Calu3 (cell line): Measurements from ENCODE around the gene ITGA7. TPM values are rescaled to one million over a fixed set of nuclear protein-coding genes. Genes with fewer than 3 reads are reported as not detected.

Source experiments
- BruUV-seq: library from RNA; stranded (reverse); fragments of 400-500 nt; replicated peaks from 2 replicates; lab custom pipeline; 2021; lab: Mats Ljungman, UMichigan
- CTCF ChIA-PET: fragments of 300-600 bp; sonication (Branson Sonifier 250); formaldehyde crosslinking; loops from one replicate; lab custom pipeline; 2022; ENCODE audit warnings: antibody characterized with exemption; lab: Charles Lee
- DNase-seq: peaks from one replicate; pipeline ENCODE4 v3.0.0; 2022
- H3K27ac Mint-ChIP-seq: one replicate; pipeline ENCODE4 v1.8.0; 2022; ENCODE audit warnings: mixed read lengths; ENCODE audit not compliant: unreplicated experiment
- H3K27me3 Mint-ChIP-seq: one replicate; pipeline ENCODE4 v1.8.0; 2022; ENCODE audit warnings: mixed read lengths; ENCODE audit not compliant: unreplicated experiment
- H3K36me3 Mint-ChIP-seq: one replicate; pipeline ENCODE4 v1.8.0; 2022; ENCODE audit warnings: mild to moderate bottlenecking, moderate library complexity, mixed read lengths; ENCODE audit not compliant: insufficient read depth, unreplicated experiment
- H3K4me1 Mint-ChIP-seq: one replicate; pipeline ENCODE4 v1.8.0; 2022; ENCODE audit warnings: mild to moderate bottlenecking, low read depth, mixed read lengths; ENCODE audit not compliant: unreplicated experiment
- H3K4me3 Mint-ChIP-seq: one replicate; pipeline ENCODE4 v1.8.0; 2022; ENCODE audit warnings: mild to moderate bottlenecking, low read depth, moderate library complexity, mixed read lengths; ENCODE audit not compliant: unreplicated experiment
- H3K9me3 Mint-ChIP-seq: one replicate; pipeline ENCODE4 v1.8.0; 2022; ENCODE audit warnings: low read depth, mixed read lengths; ENCODE audit not compliant: unreplicated experiment
- intact Hi-C: fragments of 100-400 bp; cut with micrococcal nuclease; formaldehyde crosslinking; loops from one replicate; pipeline ENCODE4 v1.10.0; 2022; ENCODE audit not compliant: unreplicated experiment
- total RNA-seq: library from RNA; stranded (reverse); gene quantifications from 2 replicates; pipeline ENCODE4 v1.2.3, GENCODE V29; 2022
- TF ChIP-seq, protein P1 (sequence below): fragments of 200-600 bp; IDR thresholded peaks from one replicate; pipeline ENCODE4 v1.8.0; 2022; ENCODE audit warnings: antibody characterized with exemption; ENCODE audit not compliant: unreplicated experiment

Gene ITGA7
- total RNA-seq, 1 experiment from 2014 or later, result 5.9 TPM

DNA sequence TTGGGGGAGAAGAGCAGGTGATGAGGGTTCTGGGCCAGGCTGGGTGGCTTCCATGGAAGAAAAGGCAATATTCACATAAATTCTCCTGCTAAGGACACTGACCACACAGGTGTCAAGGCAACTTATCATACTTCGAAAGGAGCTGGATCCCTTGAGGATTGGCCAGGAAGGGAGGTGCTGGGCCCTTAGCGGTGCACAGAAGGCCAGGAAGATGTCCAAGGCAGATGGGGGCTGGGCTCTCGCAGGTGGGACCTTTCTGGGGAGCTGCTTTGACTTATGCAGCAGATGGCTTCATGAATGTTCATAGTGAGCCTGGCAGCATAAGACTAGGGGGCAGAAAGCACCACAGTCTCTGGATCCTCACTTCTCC lies 17.2 kb upstream of the ITGA7 start:
- intact Hi-C loops, result no loop called here
- TF ChIP-seq, protein P1, sequence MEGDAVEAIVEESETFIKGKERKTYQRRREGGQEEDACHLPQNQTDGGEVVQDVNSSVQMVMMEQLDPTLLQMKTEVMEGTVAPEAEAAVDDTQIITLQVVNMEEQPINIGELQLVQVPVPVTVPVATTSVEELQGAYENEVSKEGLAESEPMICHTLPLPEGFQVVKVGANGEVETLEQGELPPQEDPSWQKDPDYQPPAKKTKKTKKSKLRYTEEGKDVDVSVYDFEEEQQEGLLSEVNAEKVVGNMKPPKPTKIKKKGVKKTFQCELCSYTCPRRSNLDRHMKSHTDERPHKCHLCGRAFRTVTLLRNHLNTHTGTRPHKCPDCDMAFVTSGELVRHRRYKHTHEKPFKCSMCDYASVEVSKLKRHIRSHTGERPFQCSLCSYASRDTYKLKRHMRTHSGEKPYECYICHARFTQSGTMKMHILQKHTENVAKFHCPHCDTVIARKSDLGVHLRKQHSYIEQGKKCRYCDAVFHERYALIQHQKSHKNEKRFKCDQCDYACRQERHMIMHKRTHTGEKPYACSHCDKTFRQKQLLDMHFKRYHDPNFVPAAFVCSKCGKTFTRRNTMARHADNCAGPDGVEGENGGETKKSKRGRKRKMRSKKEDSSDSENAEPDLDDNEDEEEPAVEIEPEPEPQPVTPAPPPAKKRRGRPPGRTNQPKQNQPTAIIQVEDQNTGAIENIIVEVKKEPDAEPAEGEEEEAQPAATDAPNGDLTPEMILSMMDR, result no peak
- Mint-ChIP-seq H3K27me3 (no peaks in the 10 kb centered on the region), H3K4me3 (peak overlapping the region; percentile 3), H3K4me1 (peaks cover 49% of the 10 kb centered on the region), H3K36me3 (peaks cover 90% of the 10 kb centered on the region), H3K27ac (peak overlapping the region; percentile 11), H3K9me3 (no peaks in the 10 kb centered on the region)
- DNase-seq, result no peak
- CTCF ChIA-PET, result interaction anchor here (0.6 to 1.5 kb wide), 4 partner anchors 13 to 68 kb away, joined by 4 to 28 read pairs (median 5); a partner anchor contains a TSS
- BruUV-seq, result no TSS peak

DNA sequence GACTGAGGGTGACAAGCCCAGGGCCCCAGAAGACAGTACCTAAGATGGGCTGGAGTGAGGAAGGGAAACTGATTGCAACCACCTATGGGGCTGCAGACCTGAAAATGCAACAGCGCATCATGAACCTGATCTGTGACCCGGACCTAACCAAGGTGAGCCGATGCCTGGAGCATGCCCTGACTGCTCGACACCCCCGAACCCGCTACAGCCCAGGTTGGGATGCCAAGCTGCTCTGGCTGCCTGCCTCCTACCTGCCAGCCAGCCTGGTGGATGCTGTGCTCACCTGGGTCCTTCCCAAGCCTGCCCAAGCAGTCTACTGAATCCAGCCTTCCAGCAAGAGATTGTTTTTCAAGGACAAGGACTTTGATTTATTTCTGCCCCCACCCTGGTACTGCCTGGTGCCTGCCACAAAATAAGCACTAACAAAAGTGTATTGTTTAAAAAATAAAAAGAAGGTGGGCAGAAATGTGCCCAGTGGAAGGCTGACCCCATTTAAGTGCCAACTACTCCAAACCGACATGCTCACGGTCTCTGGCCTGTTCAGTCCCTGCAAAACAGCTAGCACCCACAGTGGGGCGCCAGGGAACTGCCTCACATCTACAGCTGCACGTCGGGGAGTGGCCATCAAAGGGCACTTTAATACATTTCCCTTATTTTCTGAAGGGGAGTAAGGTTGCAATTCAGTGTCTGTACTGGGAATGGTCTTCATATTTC lies 16.7 kb upstream of the ITGA7 start:
- no peaks in the 10 kb centered on the region for H3K9me3 Mint-ChIP-seq
- no peaks in the 10 kb centered on the region for H3K27me3 Mint-ChIP-seq
- H3K4me1 Mint-ChIP-seq, result peaks cover 49% of the 10 kb centered on the region
- intact Hi-C loops, result no loop called here
- H3K36me3 Mint-ChIP-seq, result peaks cover 87% of the 10 kb centered on the region
- DNase-seq, result peak; percentile 78
- CTCF ChIA-PET, result interaction anchor here (0.6 to 1.5 kb wide), 4 partner anchors 13 to 68 kb away, joined by 4 to 28 read pairs (median 5); a partner anchor contains a TSS
- BruUV-seq, result no TSS peak
- TF ChIP-seq, protein P1, result peak; percentile 55
- H3K4me3 Mint-ChIP-seq, result peak overlapping the region; percentile 3
- H3K27ac Mint-ChIP-seq, result peak overlapping the region; percentile 11

DNA sequence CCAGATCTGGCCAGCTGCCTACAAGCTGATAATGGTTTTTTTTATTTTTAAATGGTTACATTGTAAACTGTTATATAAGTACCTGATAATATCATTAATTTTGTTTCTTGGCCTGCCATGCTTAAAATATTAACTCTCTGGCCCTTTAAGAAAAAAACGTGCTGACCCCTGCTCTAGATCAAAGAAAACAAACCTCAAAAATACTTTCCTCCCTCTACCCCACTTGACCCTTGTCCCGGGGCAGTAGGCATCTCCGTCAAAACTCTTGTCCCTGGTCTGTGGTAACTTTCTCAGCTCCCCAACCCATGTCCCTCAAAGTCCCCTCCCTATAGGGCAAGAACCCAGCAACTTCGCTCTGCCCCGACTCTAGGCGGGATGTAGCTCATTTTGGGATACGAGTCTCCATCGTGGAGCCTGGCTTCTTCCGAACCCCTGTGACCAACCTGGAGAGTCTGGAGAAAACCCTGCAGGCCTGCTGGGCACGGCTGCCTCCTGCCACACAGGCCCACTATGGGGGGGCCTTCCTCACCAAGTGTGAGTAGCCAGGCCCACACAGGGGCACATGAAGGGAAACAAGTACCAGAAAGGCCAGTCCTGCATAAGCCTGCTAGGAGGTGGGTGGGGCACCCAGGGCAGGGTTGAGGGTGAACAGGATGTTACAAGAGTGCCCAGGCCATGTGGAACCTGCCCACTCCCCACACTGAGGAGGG lies 16.0 kb upstream of the ITGA7 start:
- DNase-seq, result no peak
- CTCF ChIA-PET, result interaction anchor here (1.2 to 1.5 kb wide), 2 partner anchors 13 to 42 kb away, joined by 3 to 4 read pairs; a partner anchor contains a TSS
- Mint-ChIP-seq H3K4me3 (peak overlapping the region; percentile 18), H3K27me3 (no peaks in the 10 kb centered on the region), H3K36me3 (peaks cover 80% of the 10 kb centered on the region), H3K9me3 (no peaks in the 10 kb centered on the region), H3K27ac (peak overlapping the region; percentile 40), H3K4me1 (peaks cover 53% of the 10 kb centered on the region)
- no TSS peak for BruUV-seq
- TF ChIP-seq, protein P1, result no peak
- intact Hi-C loops, result no loop called here

DNA sequence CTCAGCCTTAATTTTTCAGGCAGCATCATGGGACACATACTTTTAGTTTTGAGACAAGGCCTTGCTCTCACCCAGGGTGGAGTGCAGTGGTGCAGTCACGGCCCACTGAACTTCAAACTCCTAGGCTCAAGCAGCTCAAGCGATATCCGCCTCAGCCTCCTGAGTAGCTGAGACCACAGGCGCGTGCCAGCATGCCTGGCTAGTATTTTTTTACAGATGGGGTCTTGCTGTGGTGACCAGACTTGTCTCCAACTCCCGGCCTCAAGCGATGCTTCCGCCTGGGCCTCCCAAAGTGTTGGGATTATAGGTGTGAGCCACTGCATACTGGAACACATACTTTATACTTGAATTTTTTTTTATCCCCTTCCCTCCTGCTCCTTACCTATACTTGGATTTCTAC lies 15.2 kb upstream of the ITGA7 start:
- peak overlapping the region; percentile 40 for H3K27ac Mint-ChIP-seq
- no peaks in the 10 kb centered on the region for H3K9me3 Mint-ChIP-seq
- peaks cover 60% of the 10 kb centered on the region for H3K4me1 Mint-ChIP-seq
- H3K36me3 Mint-ChIP-seq, result peaks cover 73% of the 10 kb centered on the region
- CTCF ChIA-PET, result interaction anchor here (0.8 to 1.2 kb wide), 3 partner anchors 14 to 41 kb away, joined by 3 read pairs; a partner anchor contains a TSS
- BruUV-seq, result no TSS peak
- DNase-seq, result no peak
- no peaks in the 10 kb centered on the region for H3K27me3 Mint-ChIP-seq
- H3K4me3 Mint-ChIP-seq, result no peak overlapping the region
- intact Hi-C loops, result no loop called here
- TF ChIP-seq, protein P1, result no peak
